Loucy (cell line): ENCODE data around the gene HCFC1.

ENCODE experiments used
- H2AFZ ChIP-seq: fragments of 200-600 bp; sonication (generic); 2 replicates; pipeline ENCODE4 v1.6.0; 2016; ENCODE audit warnings: antibody characterized with exemption, mild to moderate bottlenecking, low read length, moderate library complexity
- H3F3A ChIP-seq: fragments of 200-600 bp; 2 replicates; pipeline ENCODE4 v1.6.0; 2016; ENCODE audit warnings: antibody characterized with exemption, low read depth, mild to moderate bottlenecking
- H3K27me3 ChIP-seq: fragments of 200-600 bp; sonication (generic); 2 replicates; pipeline ENCODE4 v1.6.1; 2014; ENCODE audit warnings: low read length, mild to moderate bottlenecking; ENCODE audit not compliant: insufficient read depth, poor library complexity, severe bottlenecking
- H3K36me3 ChIP-seq: fragments of 200-600 bp; sonication (generic); 2 replicates; pipeline ENCODE4 v1.6.1; 2016; ENCODE audit warnings: low read length; ENCODE audit not compliant: insufficient read depth
- H3K4me1 ChIP-seq: fragments of 200-600 bp; sonication (generic); 2 replicates; pipeline ENCODE4 v1.5.1; 2014; ENCODE audit warnings: low read length, mild to moderate bottlenecking; ENCODE audit not compliant: insufficient read depth, poor library complexity, severe bottlenecking
- H3K4me2 ChIP-seq: fragments of 200-600 bp; sonication (generic); 2 replicates; pipeline ENCODE4 v1.6.0; 2014; ENCODE audit warnings: antibody characterized with exemption, low read length, low read depth, mild to moderate bottlenecking; ENCODE audit not compliant: poor library complexity, severe bottlenecking
- H3K4me3 ChIP-seq: fragments of 200-600 bp; sonication (generic); 2 replicates; pipeline ENCODE4 v1.5.1; 2014; ENCODE audit warnings: low read length, mild to moderate bottlenecking, mixed read lengths; ENCODE audit not compliant: poor library complexity, severe bottlenecking
- H3K79me2 ChIP-seq: fragments of 200-600 bp; sonication (generic); 2 replicates; pipeline ENCODE4 v1.6.1; 2014; ENCODE audit warnings: low read length; ENCODE audit not compliant: insufficient read depth
- H3K9ac ChIP-seq: fragments of 200-600 bp; sonication (generic); 2 replicates; pipeline ENCODE4 v1.6.0; 2014; ENCODE audit warnings: mild to moderate bottlenecking, low read depth, low read length, moderate library complexity; ENCODE audit not compliant: poor library complexity, severe bottlenecking
- H3K9me2 ChIP-seq: fragments of 200-600 bp; sonication (generic); replicated peaks from 2 replicates; pipeline ENCODE4 v1.6.1; 2016; ENCODE audit warnings: low read depth, low read length, mixed read lengths
- H3K9me3 ChIP-seq: fragments of 200-600 bp; sonication (generic); 2 replicates; pipeline ENCODE4 v1.6.1; 2014; ENCODE audit warnings: mild to moderate bottlenecking, antibody characterized with exemption, low read length, low read depth; ENCODE audit not compliant: insufficient read depth
- H4K20me1 ChIP-seq: fragments of 200-600 bp; sonication (generic); 2 replicates; pipeline ENCODE4 v1.6.0; 2014; ENCODE audit warnings: antibody characterized with exemption, low read length, mild to moderate bottlenecking; ENCODE audit not compliant: insufficient read depth, poor library complexity, severe bottlenecking
- CTCF ChIP-seq: fragments of 200-600 bp; sonication (generic); conservative IDR thresholded peaks from 2 replicates; pipeline ENCODE4 v1.5.1; 2014; ENCODE audit warnings: mild to moderate bottlenecking, antibody characterized with exemption, low read length
- EZH2phosphoT487 ChIP-seq: fragments of 200-600 bp; IDR thresholded peaks from 2 replicates; pipeline ENCODE4 v1.6.1; 2018; ENCODE audit warnings: antibody characterized with exemption, mild to moderate bottlenecking, moderate library complexity, borderline replicate concordance

Gene HCFC1

DNA sequence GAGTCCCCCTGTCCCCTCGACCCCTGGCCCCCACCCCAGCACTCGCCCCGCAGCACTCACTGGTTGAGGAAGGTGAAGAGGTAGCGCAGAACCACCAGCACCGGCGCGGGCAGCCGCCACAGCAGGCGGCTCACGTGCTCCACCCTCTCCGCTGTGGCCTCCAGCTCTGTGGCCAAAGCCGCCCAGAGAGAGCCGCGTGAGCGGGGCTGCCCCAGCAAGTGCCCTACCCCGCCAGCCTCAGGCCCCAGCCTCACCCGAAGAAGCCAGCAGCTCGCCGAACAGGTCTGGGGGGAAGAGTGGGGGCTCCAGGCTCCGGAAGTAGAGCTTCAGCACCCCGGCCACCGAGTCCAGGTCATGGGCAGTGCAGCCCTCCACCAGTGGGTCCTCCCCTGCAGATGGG lies 61.2 kb downstream of the HCFC1 start:
- Histone ChIP-seq H3K9ac (no peak overlapping the region), H3K27me3 (no peaks in the 10 kb centered on the region), H3K9me2 (no peaks in the 10 kb centered on the region), H3K4me1 (no peaks in the 10 kb centered on the region), H4K20me1 (no peaks in the 10 kb centered on the region), H3F3A (no peaks in the 10 kb centered on the region), H3K4me2 (no peak overlapping the region), H3K79me2 (no peaks in the 10 kb centered on the region), H3K9me3 (no peaks in the 10 kb centered on the region), H3K4me3 (no peak overlapping the region), H3K36me3 (peaks cover 14% of the 10 kb centered on the region; the same call in 1 of the 2 replicates), H2AFZ (no peak overlapping the region)
- TF ChIP-seq EZH2phosphoT487 (no peak), CTCF (no peak)

GRCh38 chrX:153909980-153910360 lies 61.6 kb downstream of the HCFC1 start:
- Histone ChIP-seq H4K20me1 (no peaks in the 10 kb centered on the region), H3K4me1 (no peaks in the 10 kb centered on the region), H3K9ac (no peak overlapping the region), H3K9me3 (no peaks in the 10 kb centered on the region), H3K9me2 (no peaks in the 10 kb centered on the region), H3K4me2 (no peak overlapping the region), H3K4me3 (no peak overlapping the region), H3K79me2 (no peaks in the 10 kb centered on the region), H2AFZ (no peak overlapping the region), H3K27me3 (no peaks in the 10 kb centered on the region), H3K36me3 (peaks cover 14% of the 10 kb centered on the region; the same call in 1 of the 2 replicates), H3F3A (no peaks in the 10 kb centered on the region)
- TF ChIP-seq EZH2phosphoT487 = no peak
- no peak for TF ChIP-seq CTCF

- no peaks in the 10 kb centered on the region for H3K9me3 ChIP-seq
- peaks cover 14% of the 10 kb centered on the region; the same call in 1 of the 2 replicates for H3K36me3 ChIP-seq
- H3K9me2 ChIP-seq = no peaks in the 10 kb centered on the region
- H4K20me1 ChIP-seq = no peaks in the 10 kb centered on the region
- TF ChIP-seq EZH2phosphoT487 (no peak), CTCF (no peak)
- H3K27me3 ChIP-seq = no peaks in the 10 kb centered on the region
- no peak overlapping the region for H3K4me2 ChIP-seq
- no peak overlapping the region for H3K9ac ChIP-seq
- no peaks in the 10 kb centered on the region for H3F3A ChIP-seq
- H3K4me1 ChIP-seq = no peaks in the 10 kb centered on the region
- H3K79me2 ChIP-seq = no peaks in the 10 kb centered on the region
- no peak overlapping the region for H3K4me3 ChIP-seq
- H2AFZ ChIP-seq = no peak overlapping the region
These were observed 62.3 kb downstream of the HCFC1 start for GRCh38 chrX:153909024-153909979.
